HG03469 (cell line): ENCODE results near the gene CYP2C8.
"Not testable (repeated sequence)": the region's sequence is repeated elsewhere in the genome, so short reads cannot be mapped to it uniquely, and the experiment has no call there.

Source experiments
- ATAC-seq: cut with Tn5 transposase; IDR thresholded peaks from one replicate; pipeline ENCODE4 v1.9.1; 2021; ENCODE audit warnings: mild to moderate bottlenecking, moderate library complexity, moderate number of reproducible peaks; ENCODE audit not compliant: unreplicated experiment

Gene CYP2C8

GRCh38 chr10:95069286-95069685 lies at the start of gene CYP2C8:
Gene CYP2C8 (minus strand): TSS chr10:95069497. CDS start chr10:95069402, 95 bp downstream.
- ATAC-seq, result no peak

- no peak for ATAC-seq
Measured at GRCh38 chr10:95116869-95117269, 47.6 kb upstream of the CYP2C8 start.

GRCh38 chr10:95110823-95111222 lies 41.5 kb upstream of the CYP2C8 start:
- ATAC-seq, result not testable (repeated sequence)

DNA sequence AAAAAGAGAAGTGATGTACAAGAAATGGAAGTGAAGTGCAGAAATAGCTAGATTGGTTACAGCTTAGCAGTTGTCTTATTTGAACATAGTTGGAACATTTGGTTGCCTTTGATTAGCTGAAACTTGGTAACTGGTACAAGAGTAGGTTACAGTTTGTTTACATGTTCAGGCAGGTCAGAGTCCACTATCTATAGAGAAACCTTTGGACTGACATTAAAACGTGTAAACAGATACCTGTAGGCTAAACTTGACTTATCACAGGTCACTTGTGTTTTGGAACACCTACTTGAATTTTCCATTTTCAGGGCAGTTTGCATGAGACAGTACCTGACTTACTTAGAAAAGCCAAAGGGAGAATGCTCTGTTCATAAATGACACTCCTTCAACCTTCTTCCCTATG lies 28.5 kb upstream of the CYP2C8 start:
- no peak for ATAC-seq

- ATAC-seq, result no peak
Measured at GRCh38 chr10:95096143-95096542, 26.8 kb upstream of the CYP2C8 start.

- ATAC-seq, result not testable (repeated sequence)
Measured at GRCh38 chr10:95079626-95080025, 10.3 kb upstream of the CYP2C8 start.

GRCh38 chr10:95077556-95077955 lies 8.3 kb upstream of the CYP2C8 start:
- no peak for ATAC-seq

DNA sequence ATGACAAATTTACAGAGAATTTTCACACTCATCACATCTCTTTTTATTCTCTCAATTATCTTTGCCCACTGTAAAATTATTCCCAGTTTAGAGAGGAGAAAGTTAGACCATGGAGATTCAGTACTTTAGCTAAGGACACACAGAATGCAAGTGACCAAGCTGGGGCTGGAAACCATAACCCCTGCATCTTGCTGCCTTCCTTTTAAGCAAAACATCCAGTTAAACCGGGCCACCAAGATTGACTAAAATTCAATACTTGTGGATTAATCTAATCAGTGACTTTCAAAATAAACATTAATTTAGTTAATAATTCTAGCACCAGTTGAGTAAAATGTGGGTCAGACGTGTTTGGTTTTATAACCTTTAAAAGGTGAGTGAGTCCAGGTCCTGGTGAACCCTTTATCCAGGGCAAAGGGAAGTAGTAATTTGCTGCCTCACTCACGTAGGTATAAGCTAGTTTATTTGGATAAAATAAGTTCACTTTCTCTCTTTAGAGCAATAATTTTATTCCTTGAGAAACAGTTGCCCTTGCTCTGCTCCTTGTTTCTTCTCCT lies 1.9 kb upstream of the CYP2C8 start:
- ATAC-seq, result no peak

DNA sequence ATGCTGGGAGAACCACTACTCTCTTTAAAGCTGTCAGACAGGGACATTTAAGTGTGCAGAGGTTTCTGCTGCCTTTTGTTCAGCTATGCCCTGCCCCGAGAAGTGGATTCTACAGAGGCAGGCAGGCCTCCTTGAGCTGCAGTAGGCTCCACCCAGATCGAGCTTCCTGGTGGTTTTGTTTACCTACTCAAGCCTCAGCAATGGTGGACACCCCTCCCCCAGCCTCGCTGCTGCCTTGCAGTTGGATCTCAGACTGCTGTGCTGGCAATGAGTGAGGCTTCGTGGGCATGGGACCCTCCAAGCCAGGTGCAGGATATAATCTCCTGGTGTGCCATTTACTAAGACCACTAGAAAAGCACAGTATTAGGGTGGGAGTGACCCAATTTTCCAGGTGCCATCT lies 5.2 kb downstream of the CYP2C8 start:
- not testable (repeated sequence) for ATAC-seq

- no peak for ATAC-seq
Measured at GRCh38 chr10:95056744-95057363, 12.4 kb downstream of the CYP2C8 start.

- ATAC-seq, result no peak
Measured at GRCh38 chr10:95049919-95050318, 19.4 kb downstream of the CYP2C8 start.

- ATAC-seq, result no peak
Measured at GRCh38 chr10:95048206-95048605, 21.1 kb downstream of the CYP2C8 start.

- no peak for ATAC-seq
Measured at GRCh38 chr10:95039281-95039680, 30.0 kb downstream of the CYP2C8 start.

GRCh38 chr10:95035332-95036295 lies 33.7 kb downstream of the CYP2C8 start:
- no peak for ATAC-seq

DNA sequence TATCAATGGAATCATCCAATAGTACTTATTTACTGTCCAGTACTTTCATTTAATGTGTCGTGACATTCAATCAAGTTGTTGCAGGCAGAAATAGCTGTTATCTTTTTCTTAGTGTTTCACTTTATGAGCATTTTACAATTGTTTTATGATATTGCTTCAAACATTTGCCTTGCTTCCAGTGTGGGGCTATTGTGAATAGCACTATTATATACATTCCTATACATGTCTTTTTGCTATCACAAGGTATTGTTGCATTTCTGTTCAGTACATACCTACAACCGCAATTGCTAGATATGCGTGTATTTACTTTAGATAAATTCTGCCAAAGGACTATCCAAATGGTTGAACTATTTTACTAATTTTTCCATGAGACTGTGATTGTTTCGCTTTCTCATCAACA lies 34.9 kb downstream of the CYP2C8 start:
- no peak for ATAC-seq

DNA sequence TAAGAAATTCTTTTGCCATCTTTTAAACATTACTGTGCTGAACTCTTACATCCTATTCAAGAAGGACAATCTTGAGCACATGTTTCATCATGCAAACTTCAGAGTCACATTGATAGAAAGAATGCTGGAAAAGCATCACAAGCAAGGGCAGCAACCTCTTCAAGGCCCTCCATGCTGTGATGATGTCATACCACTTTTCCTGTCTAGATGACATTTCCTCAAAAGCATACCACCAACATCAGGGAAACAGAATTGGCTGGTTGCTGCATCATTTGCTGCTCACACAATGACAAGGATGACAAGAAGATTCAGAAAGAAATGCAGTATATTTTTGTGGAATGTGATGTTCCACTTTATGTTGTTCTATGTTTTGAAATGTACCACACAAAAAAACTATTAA lies 37.6 kb downstream of the CYP2C8 start:
- ATAC-seq, result no peak

DNA sequence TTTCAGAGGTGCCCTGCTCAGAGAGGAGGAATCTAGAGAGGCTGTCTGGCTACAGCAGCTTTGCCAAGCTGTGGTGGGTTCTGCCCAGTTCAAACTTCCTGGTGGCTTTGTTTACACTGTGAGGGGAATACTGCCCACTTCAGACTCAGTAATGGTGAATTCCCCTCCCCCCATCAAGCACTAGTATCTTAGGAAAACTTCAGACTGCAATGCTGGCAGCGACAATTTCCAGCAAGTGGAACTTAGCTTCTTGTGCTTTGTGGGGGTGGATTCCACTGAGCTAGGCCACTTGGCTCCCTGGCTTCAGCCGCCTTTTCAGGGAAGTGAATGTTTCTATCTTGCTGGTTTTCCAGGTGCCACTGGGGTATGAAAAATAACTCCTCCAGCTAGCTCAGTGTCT lies 42.8 kb downstream of the CYP2C8 start:
- ATAC-seq, result no peak

DNA sequence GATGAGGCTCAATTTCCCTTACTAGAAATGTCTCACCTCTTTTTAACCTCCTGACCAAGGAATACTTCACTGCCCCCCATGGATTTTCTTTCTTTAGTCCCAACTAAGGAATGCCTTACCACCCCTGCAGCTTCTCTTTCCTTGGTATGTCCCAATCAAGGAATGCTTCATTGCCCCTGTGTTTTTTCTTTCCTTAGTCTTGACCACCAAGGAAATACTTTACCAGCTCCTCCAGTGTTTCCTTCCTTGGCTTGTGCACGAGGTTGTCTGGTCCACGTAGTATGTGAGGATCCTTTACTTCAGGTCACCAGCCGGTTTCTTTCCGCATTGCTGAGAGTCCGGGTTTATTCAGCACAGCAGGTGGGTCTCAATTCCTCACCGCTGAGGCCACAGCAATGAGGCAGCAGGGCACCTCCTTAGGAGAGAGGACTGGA lies 71.5 kb downstream of the CYP2C8 start:
- no peak for ATAC-seq

DNA sequence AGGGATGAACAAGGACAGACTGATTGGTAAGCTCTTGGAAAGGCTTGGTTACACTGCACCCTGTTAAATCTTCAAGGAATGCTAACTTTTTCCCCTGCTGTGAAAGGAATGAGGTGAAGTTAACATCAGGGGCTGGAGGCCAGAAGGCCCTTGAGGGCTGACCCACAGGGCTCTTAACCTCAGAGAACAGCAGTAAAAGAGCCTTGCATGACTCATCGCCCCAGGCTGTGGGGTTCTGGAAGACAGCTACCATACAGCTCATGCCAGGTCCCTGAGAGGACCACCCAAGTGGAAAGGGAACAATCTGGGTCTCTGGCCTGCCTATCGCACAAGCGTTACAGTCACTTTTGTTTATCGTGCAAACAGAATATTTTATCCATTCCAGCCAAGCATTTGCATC lies 76.5 kb downstream of the CYP2C8 start:
- ATAC-seq, result no peak

- no peak for ATAC-seq
Measured at GRCh38 chr10:94991243-94991888, 77.9 kb downstream of the CYP2C8 start.

GRCh38 chr10:94989192-94989591 lies 80.1 kb downstream of the CYP2C8 start:
- ATAC-seq, result no peak
